Measurements from ENCODE around the gene NFATC3.

DNA sequence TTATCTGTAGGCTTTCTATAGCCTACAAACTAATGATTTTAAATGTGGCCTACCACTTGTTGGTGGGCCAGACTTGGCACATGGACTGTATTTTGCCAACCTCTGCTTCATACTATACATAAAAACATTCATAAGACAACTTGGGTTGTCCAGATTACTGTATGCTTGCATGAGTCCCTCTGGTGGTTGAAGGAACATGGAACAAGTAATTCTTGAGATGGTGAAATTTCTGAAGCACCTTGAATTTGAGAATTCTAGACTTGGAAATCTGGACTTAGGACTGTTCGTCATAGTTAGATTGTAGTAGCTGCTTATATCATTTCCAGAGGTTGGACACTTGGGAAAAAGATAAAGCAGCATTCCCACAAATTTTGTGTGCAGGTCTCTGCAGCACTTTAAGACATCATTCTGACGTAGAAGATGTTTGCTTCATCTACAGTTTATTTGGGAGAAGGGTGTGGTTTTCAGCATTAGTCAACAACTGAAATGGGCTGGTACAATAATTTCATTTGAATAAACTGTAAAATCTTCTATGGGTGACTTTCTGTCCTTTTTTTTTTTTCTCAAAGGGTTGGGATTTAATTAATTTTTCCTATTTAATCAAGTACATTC, 31.2 kb downstream of the NFATC3 start:
- TF ChIP-seq, protein P1, sequence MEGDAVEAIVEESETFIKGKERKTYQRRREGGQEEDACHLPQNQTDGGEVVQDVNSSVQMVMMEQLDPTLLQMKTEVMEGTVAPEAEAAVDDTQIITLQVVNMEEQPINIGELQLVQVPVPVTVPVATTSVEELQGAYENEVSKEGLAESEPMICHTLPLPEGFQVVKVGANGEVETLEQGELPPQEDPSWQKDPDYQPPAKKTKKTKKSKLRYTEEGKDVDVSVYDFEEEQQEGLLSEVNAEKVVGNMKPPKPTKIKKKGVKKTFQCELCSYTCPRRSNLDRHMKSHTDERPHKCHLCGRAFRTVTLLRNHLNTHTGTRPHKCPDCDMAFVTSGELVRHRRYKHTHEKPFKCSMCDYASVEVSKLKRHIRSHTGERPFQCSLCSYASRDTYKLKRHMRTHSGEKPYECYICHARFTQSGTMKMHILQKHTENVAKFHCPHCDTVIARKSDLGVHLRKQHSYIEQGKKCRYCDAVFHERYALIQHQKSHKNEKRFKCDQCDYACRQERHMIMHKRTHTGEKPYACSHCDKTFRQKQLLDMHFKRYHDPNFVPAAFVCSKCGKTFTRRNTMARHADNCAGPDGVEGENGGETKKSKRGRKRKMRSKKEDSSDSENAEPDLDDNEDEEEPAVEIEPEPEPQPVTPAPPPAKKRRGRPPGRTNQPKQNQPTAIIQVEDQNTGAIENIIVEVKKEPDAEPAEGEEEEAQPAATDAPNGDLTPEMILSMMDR (IDR thresholded peaks at IDR 0.05), result no peak
- no peak for TF ChIP-seq POLR2A (IDR thresholded peaks at IDR 0.05)
